ENCODE data around the gene ADGRA3.

GRCh38 chr4:22414833-22415232 is 101.0 kb downstream of the ADGRA3 start:
- TF ChIP-seq, protein P1, sequence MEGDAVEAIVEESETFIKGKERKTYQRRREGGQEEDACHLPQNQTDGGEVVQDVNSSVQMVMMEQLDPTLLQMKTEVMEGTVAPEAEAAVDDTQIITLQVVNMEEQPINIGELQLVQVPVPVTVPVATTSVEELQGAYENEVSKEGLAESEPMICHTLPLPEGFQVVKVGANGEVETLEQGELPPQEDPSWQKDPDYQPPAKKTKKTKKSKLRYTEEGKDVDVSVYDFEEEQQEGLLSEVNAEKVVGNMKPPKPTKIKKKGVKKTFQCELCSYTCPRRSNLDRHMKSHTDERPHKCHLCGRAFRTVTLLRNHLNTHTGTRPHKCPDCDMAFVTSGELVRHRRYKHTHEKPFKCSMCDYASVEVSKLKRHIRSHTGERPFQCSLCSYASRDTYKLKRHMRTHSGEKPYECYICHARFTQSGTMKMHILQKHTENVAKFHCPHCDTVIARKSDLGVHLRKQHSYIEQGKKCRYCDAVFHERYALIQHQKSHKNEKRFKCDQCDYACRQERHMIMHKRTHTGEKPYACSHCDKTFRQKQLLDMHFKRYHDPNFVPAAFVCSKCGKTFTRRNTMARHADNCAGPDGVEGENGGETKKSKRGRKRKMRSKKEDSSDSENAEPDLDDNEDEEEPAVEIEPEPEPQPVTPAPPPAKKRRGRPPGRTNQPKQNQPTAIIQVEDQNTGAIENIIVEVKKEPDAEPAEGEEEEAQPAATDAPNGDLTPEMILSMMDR (IDR thresholded peaks at IDR 0.05): no peak
- TF ChIP-seq POLR2A (IDR thresholded peaks at IDR 0.05): no peak
